GM04504 (cell line): ENCODE data around the gene CRISP1.
"Not testable (repeated sequence)": the region's sequence is repeated elsewhere in the genome, so short reads cannot be mapped to it uniquely, and the experiment has no call there.

Experiments
- DNase-seq: peaks from one replicate; pipeline ENCODE4 v3.0.0-alpha.2; 2012; ENCODE audit warnings: low read depth

CRISP1 gene

GRCh38 chr6:49866485-49866943 is at the start of gene CRISP1:
Gene CRISP1 (minus strand): TSS chr6:49866535. CDS start chr6:49857400, 9,135 bp downstream.
- no peak for DNase-seq

DNA sequence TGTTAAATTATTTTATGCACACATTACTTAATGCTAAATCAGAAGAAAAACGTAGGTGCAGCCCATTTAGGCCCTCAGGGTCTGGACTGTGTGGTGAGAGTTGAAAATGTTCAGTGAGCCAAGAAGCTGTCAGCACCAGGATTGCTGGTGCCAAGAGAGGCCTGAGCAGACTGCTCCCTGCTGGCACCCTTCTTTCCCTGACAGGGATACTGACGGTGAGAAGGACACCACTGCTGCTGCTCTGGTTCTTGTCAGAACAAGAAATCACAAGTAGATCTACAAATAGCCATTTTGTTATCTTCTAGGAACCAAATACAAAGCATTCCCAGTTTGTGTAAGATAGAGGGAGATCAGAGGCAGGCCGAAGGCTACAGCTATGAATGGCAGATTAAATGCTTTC is 48.7 kb upstream of the CRISP1 start:
- no peak for DNase-seq

DNA sequence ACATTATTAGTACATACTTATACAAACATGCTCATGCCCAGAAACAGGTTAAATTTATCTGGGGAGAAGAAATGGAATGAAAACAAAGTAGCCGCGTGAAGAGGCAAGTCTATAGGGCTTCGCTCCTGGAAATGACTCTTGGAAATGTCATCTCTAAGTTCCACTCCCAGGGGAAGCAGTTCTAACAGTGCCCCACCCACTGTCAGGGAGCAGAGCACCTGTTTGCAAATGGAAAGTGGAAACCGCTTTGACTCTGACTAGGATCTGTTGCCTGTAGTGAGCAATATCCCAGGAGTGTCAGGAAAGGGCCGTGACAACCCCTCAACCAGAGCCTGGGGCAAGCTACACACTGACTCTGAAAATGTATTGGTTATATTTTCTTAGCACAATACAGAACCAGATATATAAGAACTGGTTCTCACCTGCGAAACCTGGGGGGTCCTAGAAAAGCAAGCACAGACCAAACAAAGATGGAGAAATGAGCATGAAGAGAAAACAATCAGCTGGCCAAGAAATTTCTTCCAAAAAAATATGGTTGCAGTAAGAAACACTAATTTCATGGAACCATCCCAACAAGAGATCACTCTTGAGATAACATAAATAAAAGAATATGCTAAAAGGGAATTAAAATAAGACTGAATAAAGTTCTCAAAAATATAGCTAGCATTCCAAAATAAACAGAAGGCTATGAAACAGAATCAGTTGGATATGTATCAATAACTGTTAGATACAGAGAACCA is 47.5 kb upstream of the CRISP1 start:
- no peak for DNase-seq

DNA sequence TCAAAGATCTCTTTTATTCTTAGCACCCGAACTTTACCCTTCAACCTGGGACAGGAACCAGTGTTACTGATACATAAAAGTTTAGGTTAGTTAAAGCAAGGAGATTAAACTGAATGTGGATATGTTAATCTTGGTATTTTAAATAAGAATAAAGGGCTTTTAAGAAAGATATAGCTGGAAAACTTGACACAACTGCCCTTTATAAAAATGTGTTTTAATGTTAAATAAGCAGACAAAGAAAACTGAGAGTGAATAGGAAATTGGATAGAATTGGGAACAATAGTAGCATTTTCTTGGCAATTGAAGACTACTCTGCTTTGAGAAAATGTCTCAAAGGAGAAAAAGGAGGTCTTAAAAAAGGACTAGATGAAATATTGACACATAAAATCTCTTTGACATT is 45.9 kb upstream of the CRISP1 start:
- DNase-seq = no peak

GRCh38 chr6:49911252-49911651 is 44.9 kb upstream of the CRISP1 start:
- no peak for DNase-seq

DNA sequence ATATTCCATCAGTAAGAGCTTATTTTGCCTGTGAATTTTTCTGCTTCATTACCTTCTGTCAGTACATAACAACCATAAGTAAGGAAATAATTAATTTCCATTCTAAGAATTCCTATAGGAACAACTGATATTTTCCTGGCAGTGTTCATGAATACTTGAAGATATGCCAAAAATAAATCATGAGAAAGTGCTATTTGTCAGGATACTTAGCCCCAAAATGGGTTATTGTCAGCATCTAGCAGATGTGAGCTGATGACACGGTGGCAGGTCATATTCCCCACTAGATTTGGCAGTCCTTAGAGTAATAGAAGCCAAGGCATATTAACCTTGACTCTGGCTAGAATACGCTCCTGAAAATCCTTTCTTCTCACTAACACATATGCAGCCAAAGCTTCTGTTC is 43.2 kb upstream of the CRISP1 start:
- no peak for DNase-seq

GRCh38 chr6:49906526-49906925 is 40.2 kb upstream of the CRISP1 start:
- DNase-seq = no peak

GRCh38 chr6:49905296-49905695 is 39.0 kb upstream of the CRISP1 start:
- no peak for DNase-seq

DNA sequence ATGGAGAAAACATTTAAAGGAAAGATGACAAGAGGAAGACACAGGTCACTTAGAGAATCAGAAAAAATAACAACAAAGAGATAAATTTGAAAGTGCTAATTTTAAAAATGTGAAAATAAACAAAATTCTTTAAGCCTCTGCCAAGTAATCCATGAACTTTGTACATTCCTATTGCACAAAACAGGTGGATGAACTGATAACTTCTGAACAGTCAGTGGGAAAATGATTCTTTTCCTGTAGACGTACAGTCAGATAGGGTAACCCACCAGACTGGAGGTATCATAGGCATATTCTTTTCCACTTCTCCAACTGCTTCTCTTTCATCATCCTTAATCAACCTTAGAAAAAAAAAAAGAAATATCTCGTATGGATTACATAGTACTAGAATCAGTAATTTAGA is 36.5 kb upstream of the CRISP1 start:
- DNase-seq = no peak

- no peak for DNase-seq
These were observed 32.7 kb upstream of the CRISP1 start for GRCh38 chr6:49898904-49899566.

GRCh38 chr6:49895553-49895952 is 29.2 kb upstream of the CRISP1 start:
- not testable (repeated sequence) for DNase-seq

DNA sequence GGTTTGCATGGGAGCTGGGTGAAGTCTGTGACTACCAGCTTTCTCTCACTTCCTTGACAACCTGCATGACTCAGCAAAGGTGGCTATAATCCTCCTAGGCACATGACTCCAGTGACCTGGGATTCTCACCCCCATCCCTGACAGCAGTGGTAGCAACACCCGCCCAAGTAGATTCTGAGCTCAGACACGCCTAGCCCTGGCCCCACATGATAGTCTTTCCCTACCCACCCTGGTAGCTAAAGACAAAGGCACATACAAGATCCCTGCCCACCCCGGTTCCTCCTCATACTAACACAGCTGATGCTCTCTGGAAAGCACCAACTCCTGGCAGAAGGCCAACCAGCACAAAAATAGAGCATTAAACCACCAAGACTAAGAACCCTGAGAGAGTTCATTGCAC is 25.9 kb upstream of the CRISP1 start:
- no peak for DNase-seq

DNA sequence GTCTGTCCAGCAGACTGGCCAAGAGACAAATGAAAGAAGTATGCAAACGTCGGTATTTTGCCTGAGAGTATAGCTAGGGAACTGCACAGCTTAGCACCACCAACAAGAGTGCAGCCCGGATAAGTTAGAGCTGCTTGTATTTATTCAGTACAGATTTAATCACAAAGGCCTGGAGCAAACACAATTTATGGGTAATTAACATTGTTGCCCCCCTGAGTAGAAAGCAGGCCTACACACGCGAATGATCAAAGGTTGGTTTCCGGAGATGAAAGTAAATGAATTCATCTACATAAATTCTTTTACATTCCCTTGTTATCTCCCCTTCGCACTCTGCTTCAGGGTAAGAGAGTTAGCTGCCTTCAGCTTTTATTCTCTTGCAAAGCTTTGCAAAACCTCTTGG is 24.7 kb upstream of the CRISP1 start:
- no peak for DNase-seq

DNA sequence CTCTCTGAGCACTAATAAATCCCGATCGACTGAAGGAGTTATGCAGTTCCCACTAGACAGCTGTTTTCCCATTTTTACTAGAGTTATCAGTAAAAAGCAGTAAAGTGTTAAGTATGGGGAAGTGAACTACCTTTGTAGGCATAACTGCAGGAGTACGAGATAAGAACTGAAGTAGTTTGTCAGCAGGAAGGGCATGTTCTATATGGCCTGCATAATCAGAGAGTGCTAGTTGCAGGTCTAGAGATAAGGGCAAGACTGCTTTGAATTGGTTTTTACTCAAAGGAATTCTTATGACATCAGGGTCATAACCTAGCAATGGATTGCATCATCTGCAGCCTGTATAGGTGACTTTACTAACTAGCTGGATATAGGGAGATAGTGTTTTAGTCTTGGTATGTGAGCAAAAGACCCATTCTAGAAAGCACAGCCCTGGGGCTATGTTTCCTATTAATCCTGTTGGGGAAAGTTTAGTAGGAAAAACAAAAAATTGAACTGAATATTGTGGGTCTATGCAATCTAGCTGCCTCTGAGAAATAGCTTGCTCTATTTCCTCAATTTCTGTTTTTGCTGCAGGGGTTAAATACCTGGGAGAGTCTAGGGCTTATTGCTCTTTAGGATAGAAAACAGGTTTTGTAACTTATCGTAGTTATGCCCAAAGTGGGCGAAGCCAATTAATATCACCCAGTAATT is 22.6 kb upstream of the CRISP1 start:
- DNase-seq = no peak

DNA sequence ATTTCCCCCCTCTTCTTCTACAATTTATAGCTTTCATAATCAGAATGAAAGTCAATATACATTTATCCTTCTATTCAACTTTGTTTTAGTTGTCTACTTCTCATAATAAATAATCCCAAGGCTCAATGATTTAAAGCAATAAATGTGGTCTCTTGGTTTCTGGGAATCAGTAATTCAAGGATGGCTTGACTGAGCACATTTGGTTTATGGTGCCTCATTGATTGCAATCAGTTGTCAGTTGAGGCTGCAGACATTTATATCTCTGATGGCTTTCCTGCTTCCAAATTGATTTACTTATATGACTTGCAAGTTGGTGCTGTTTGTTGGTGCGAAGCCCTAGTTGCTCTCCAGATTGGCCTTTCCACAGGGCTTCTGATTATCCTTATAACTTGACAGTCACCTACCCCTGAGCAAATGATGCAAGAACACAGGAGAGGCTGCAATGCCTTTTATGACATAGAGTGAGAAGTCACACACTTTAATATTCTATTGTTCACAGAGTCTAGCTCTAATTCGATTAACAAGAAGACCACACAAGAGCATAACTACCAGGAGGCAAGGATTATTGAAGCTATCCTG is 2.7 kb upstream of the CRISP1 start:
- no peak for DNase-seq

- no peak for DNase-seq
These were observed 10.1 kb downstream of the CRISP1 start for GRCh38 chr6:49856282-49856681.

GRCh38 chr6:49855221-49855620 is 11.1 kb downstream of the CRISP1 start:
- DNase-seq = no peak

GRCh38 chr6:49852975-49853374 is 13.4 kb downstream of the CRISP1 start:
- no peak for DNase-seq

- DNase-seq = peak; percentile 14
These were observed 17.0 kb downstream of the CRISP1 start for GRCh38 chr6:49849213-49849907.

GRCh38 chr6:49847673-49848072 is 18.7 kb downstream of the CRISP1 start:
- DNase-seq = no peak

- no peak for DNase-seq
These were observed 19.3 kb downstream of the CRISP1 start for GRCh38 chr6:49847014-49847413.

DNA sequence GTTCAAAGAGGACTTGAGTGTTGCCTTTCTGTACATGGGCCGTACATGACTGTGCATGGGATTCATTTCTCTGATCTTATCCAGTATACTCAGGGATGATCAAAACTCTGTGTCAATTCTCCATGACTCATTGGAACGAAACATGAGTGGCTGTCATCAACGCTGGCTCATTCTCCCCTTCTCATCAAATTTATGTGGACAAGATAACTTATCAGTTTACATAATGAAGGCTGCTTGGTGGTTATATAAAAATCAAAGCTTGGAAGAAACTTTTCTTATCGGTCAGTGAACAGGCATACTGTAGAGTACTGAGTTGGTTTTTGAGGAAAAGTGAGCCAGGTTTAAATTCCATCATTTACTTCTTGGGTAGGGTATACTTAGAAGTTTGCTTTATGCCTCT is 24.9 kb downstream of the CRISP1 start:
- no peak for DNase-seq
